ENCODE data around the gene KIF20A.
A peak's percentile ranks its signal among the peaks of the same experiment; 100 is the strongest.
"Not testable (repeated sequence)": the region's sequence is repeated elsewhere in the genome, so short reads cannot be mapped to it uniquely, and the experiment has no call there.

The KIF20A gene

DNA sequence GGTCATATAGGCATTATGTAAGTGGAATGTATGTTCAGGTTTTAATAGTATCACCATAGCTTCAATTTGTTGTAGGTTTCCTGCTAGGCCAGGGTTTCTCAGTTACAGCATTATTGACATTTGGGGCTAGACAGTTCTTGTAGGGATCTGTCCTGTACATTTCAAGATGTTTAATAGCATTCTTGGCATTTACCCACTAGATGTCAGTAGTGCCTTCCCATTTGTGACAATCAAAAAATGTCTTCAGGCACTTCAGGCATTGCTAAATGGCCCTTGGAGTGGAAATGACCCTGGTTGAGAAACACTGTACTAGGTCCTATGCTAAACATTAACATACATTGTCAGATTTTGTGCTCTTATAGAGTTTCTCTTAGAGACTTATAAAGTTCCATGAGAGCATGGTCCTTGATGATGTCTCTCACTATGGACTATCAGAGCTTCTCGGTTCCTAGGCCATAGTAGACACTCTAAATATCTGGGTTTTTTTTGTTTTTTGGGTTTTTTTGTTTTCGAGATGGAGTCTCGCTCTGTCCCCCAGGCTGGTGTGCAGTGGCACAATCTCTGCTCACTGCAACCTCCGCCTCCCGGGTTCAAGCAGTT, 1.4 kb downstream of the KIF20A start:
- 88% methylated on average over 4 of the region's 5 CpGs for WGBS (ENCODE audit: insufficient coverage)
- ChIA-PET CTCF (interaction anchor here (0.6 to 12.8 kb wide), 15 partner anchors 8 to 324 kb away, joined by 3 to 113 read pairs (median 5); partner anchors contain the start of gene KDM3B), POLR2A (interaction anchor here (0.6 to 0.7 kb wide), 2 partner anchors 31 to 285 kb away, joined by 3 to 4 read pairs; partner anchors contain the start of gene EGR1)
- DNase-seq, result peak; percentile 80 to 88 (median 86)
- Histone ChIP-seq H3K36me3 (ENCODE audit: control insufficient read depth in 4 of 4, insufficient read depth in 4 of 4, low read length in 3 of 4) (peaks cover 15 to 51% (median 36%) of the 10 kb centered on the region in 4 experiments), H3K27ac (ENCODE audit: insufficient read depth in 1 of 2, low read depth in 1 of 2, low read length in 2 of 2, poor library complexity in 1 of 2, severe bottlenecking in 2 of 2) (no peak overlapping the region), H3K4me1 (ENCODE audit: control extremely low read depth in 1 of 4, control insufficient read depth in 4 of 4, insufficient read depth in 4 of 4, low read length in 3 of 4) (peaks cover 16 to 28% (median 21%) of the 10 kb centered on the region in 4 experiments), H3K4me3 (ENCODE audit: control insufficient read depth in 1 of 7, extremely low read depth in 1 of 7, insufficient read depth in 4 of 7, low read depth in 2 of 7, low read length in 6 of 7) (peak overlapping the region in 4 of 7 experiments; percentile 90 to 99 (median 98)), H3K27me3 (replicated peaks in 2 of 5; ENCODE audit: control insufficient read depth in 4 of 5, insufficient read depth in 5 of 5, low read length in 4 of 5) (no peaks in the 10 kb centered on the region), H3K9me3 (ENCODE audit: control extremely low read depth in 1 of 5, control insufficient read depth in 4 of 5, insufficient read depth in 2 of 5, low read depth in 1 of 5, low read length in 4 of 5) (no peaks in the 10 kb centered on the region)

DNA sequence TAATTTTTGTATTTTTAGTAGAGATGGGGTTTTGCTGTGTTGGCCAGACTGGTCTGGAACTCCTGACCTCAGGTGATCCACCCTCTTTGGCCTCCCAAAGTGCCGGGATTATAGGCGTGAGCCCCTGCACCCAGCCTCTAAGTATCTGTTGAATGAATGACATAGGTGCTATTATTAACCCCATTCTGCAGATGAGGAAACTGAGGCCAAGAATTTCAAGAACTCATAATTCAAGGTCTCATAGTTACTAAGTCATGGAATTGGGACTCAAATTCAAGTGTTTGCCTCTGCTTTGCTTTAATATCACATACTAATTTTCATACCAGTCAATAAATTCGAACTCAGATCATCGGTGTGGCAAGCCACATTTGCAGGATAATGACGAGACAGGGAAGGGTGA, 1.9 kb downstream of the KIF20A start:
- Histone ChIP-seq H3K4me1 (ENCODE audit: control extremely low read depth in 1 of 4, control insufficient read depth in 4 of 4, insufficient read depth in 4 of 4, low read length in 3 of 4) (peaks cover 17 to 34% (median 25%) of the 10 kb centered on the region in 4 experiments), H3K4me3 (ENCODE audit: control insufficient read depth in 1 of 7, extremely low read depth in 1 of 7, insufficient read depth in 4 of 7, low read depth in 2 of 7, low read length in 6 of 7) (no peak overlapping the region), H3K36me3 (ENCODE audit: control insufficient read depth in 4 of 4, insufficient read depth in 4 of 4, low read length in 3 of 4) (peaks cover 16 to 53% (median 40%) of the 10 kb centered on the region in 4 experiments), H3K27me3 (replicated peaks in 2 of 5; ENCODE audit: control insufficient read depth in 4 of 5, insufficient read depth in 5 of 5, low read length in 4 of 5) (no peaks in the 10 kb centered on the region), H3K9me3 (ENCODE audit: control extremely low read depth in 1 of 5, control insufficient read depth in 4 of 5, insufficient read depth in 2 of 5, low read depth in 1 of 5, low read length in 4 of 5) (no peaks in the 10 kb centered on the region), H3K27ac (ENCODE audit: insufficient read depth in 1 of 2, low read depth in 1 of 2, low read length in 2 of 2, poor library complexity in 1 of 2, severe bottlenecking in 2 of 2) (no peak overlapping the region)
- POLR2A ChIA-PET, result interaction anchor here (0.7 kb wide), 1 partner anchor 31 kb away, joined by 3 read pairs; no protein-coding TSS in a partner anchor
- CTCF ChIA-PET, result interaction anchor here (0.8 to 12.8 kb wide), 8 partner anchors 18 to 324 kb away, joined by 3 to 113 read pairs (median 5); partner anchors contain the start of gene KDM3B
- 93% methylated on average over 3 of the region's 5 CpGs for WGBS (ENCODE audit: insufficient coverage)
- no peak for DNase-seq

DNA sequence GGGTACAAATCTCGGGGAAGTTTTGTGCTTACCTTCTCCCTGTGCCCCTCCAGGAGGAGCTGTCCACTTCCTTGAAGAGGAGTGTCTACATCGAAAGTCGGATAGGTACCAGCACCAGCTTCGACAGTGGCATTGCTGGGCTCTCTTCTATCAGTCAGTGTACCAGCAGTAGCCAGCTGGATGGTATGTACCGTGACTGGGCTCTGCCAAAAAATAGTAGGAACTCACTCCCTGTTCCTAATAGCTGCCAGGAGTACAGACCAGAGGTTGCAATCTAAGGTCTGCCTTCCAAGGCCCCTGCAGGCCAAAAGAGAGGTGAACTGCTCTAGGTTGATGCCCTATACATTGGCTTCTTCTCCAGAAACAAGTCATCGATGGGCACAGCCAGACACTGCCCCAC, 3.9 kb downstream of the KIF20A start:
- DNase-seq, result no peak
- no peak overlapping the region for H3K4me3 ChIP-seq (ENCODE audit: control insufficient read depth in 1 of 7, extremely low read depth in 1 of 7, insufficient read depth in 4 of 7, low read depth in 2 of 7, low read length in 6 of 7)
- H3K9me3 ChIP-seq (ENCODE audit: control extremely low read depth in 1 of 5, control insufficient read depth in 4 of 5, insufficient read depth in 2 of 5, low read depth in 1 of 5, low read length in 4 of 5), result no peaks in the 10 kb centered on the region
- 97% methylated on average over 5 of the region's 6 CpGs for WGBS (ENCODE audit: insufficient coverage)
- H3K36me3 ChIP-seq (ENCODE audit: control insufficient read depth in 4 of 4, insufficient read depth in 4 of 4, low read length in 3 of 4), result peaks cover 18 to 69% (median 46%) of the 10 kb centered on the region in 4 experiments
- ChIA-PET POLR2A (no interaction called here), CTCF (interaction anchor here (1.2 to 12.8 kb wide), 3 partner anchors 34 to 99 kb away, joined by 3 to 113 read pairs (median 5); no protein-coding TSS in a partner anchor)
- H3K27me3 ChIP-seq (replicated peaks in 2 of 5; ENCODE audit: control insufficient read depth in 4 of 5, insufficient read depth in 5 of 5, low read length in 4 of 5), result no peaks in the 10 kb centered on the region
- H3K4me1 ChIP-seq (ENCODE audit: control extremely low read depth in 1 of 4, control insufficient read depth in 4 of 4, insufficient read depth in 4 of 4, low read length in 3 of 4), result peaks cover 12 to 28% (median 20%) of the 10 kb centered on the region in 4 experiments
- no peak overlapping the region for H3K27ac ChIP-seq (ENCODE audit: insufficient read depth in 1 of 2, low read depth in 1 of 2, low read length in 2 of 2, poor library complexity in 1 of 2, severe bottlenecking in 2 of 2)

DNA sequence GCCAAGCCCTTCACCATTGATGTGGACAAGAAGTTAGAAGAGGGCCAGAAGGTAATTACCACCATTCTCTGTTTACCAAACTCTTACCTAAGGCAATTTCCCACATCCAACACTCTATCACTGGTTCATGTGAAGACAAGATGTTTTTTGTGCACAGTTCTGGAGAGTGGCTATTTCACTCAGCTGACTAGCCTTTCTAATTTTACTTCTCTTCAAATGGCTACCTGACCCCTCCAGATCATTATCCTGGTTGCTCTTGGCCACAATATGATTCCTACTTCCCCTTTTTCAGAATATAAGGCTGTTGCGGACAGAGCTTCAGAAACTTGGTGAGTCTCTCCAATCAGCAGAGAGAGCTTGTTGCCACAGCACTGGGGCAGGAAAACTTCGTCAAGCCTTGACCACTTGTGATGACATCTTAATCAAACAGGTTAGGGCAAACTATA, 7.1 kb downstream of the KIF20A start:
- peaks cover 26 to 89% (median 65%) of the 10 kb centered on the region in 4 experiments for H3K36me3 ChIP-seq (ENCODE audit: control insufficient read depth in 4 of 4, insufficient read depth in 4 of 4, low read length in 3 of 4)
- ChIA-PET CTCF (interaction anchor here (1.0 to 12.8 kb wide), 11 partner anchors 10 to 96 kb away, joined by 3 to 113 read pairs (median 4); no protein-coding TSS in a partner anchor), POLR2A (interaction anchor here (0.6 kb wide), 1 partner anchor 97 kb away, joined by 3 read pairs; no protein-coding TSS in a partner anchor)

DNA sequence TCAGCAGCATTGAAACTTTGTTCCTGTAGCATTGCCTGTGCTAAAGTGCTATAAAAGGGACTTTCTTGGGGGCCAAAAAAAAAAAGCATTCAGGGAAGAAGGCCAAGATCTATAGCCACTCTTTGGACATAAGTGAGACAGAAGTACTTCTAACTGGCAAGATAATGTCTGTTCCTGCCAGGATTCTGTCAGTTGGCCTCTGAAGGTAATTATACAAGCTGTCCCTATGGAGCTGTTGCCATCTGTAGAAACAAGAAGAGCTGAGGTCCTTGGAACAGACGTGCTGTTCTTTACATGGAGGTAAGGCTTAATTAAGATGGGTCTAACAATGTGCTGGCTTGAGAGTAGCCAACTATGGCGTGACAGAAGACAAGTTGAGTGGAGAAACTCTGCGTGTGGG, 9.7 kb downstream of the KIF20A start:
- peaks cover 27 to 87% (median 64%) of the 10 kb centered on the region in 4 experiments for H3K36me3 ChIP-seq (ENCODE audit: control insufficient read depth in 4 of 4, insufficient read depth in 4 of 4, low read length in 3 of 4)
- WGBS (ENCODE audit: insufficient coverage), result 100% methylated on average over 3 of the region's 3 CpGs
- ChIA-PET POLR2A (interaction anchor here (0.7 kb wide), 2 partner anchors 10 to 16 kb away, joined by 3 to 4 read pairs; no protein-coding TSS in a partner anchor), CTCF (interaction anchor here (0.7 to 12.8 kb wide), 8 partner anchors 9 to 165 kb away, joined by 3 to 113 read pairs (median 3); partner anchors contain the start of gene KIF20A)
- no peak overlapping the region for H3K4me3 ChIP-seq (ENCODE audit: control insufficient read depth in 1 of 7, extremely low read depth in 1 of 7, insufficient read depth in 4 of 7, low read depth in 2 of 7, low read length in 6 of 7)
- H3K4me1 ChIP-seq (ENCODE audit: control extremely low read depth in 1 of 4, control insufficient read depth in 4 of 4, insufficient read depth in 4 of 4, low read length in 3 of 4), result peaks cover 0 to 11% (median 9%) of the 10 kb centered on the region in 4 experiments
- H3K9me3 ChIP-seq (ENCODE audit: control extremely low read depth in 1 of 5, control insufficient read depth in 4 of 5, insufficient read depth in 2 of 5, low read depth in 1 of 5, low read length in 4 of 5), result no peaks in the 10 kb centered on the region
- H3K27ac ChIP-seq (ENCODE audit: insufficient read depth in 1 of 2, low read depth in 1 of 2, low read length in 2 of 2, poor library complexity in 1 of 2, severe bottlenecking in 2 of 2), result peak overlapping the region in 1 of 2 experiments; percentile 40
- DNase-seq, result no peak
- no peaks in the 10 kb centered on the region for H3K27me3 ChIP-seq (replicated peaks in 2 of 5; ENCODE audit: control insufficient read depth in 4 of 5, insufficient read depth in 5 of 5, low read length in 4 of 5)

More for the DNA sequence above, 7.1 kb downstream of the KIF20A start:
- H3K4me1 ChIP-seq (ENCODE audit: control extremely low read depth in 1 of 4, control insufficient read depth in 4 of 4, insufficient read depth in 4 of 4, low read length in 3 of 4), result peaks cover 0 to 11% (median 9%) of the 10 kb centered on the region in 4 experiments
- no peaks in the 10 kb centered on the region for H3K9me3 ChIP-seq (ENCODE audit: control extremely low read depth in 1 of 5, control insufficient read depth in 4 of 5, insufficient read depth in 2 of 5, low read depth in 1 of 5, low read length in 4 of 5)
- peak; percentile 14 to 56 (median 49) for DNase-seq
- no peak overlapping the region for H3K4me3 ChIP-seq (ENCODE audit: control insufficient read depth in 1 of 7, extremely low read depth in 1 of 7, insufficient read depth in 4 of 7, low read depth in 2 of 7, low read length in 6 of 7)
- no peaks in the 10 kb centered on the region for H3K27me3 ChIP-seq (replicated peaks in 2 of 5; ENCODE audit: control insufficient read depth in 4 of 5, insufficient read depth in 5 of 5, low read length in 4 of 5)
- peak overlapping the region in 1 of 2 experiments; percentile 28 for H3K27ac ChIP-seq (ENCODE audit: insufficient read depth in 1 of 2, low read depth in 1 of 2, low read length in 2 of 2, poor library complexity in 1 of 2, severe bottlenecking in 2 of 2)
- WGBS (ENCODE audit: insufficient coverage), result 44% methylated on average over 1 of the region's 2 CpGs

DNA sequence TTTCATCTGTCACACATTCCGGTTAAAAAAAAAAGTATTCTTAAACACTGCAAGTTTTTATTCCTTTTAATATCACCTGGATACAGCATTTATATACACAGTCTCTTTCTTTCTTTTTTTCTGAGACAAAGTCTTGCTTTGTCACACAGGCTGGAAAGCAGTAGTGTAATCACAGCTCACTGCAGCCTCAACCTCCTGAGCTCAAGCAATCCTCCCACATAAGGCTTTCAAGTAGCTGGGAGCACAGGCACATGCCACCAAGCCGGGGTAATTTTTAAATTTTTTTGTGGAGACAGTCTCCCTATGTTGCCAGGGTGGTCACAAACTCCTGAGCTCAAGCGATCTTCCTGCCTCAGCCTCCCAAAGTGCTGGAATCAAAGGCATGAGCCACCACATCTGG, 13.9 kb downstream of the KIF20A start:
- CTCF ChIA-PET, result no interaction called here
- peaks cover 17 to 73% (median 43%) of the 10 kb centered on the region in 4 experiments for H3K36me3 ChIP-seq (ENCODE audit: control insufficient read depth in 4 of 4, insufficient read depth in 4 of 4, low read length in 3 of 4)
- H3K9me3 ChIP-seq (ENCODE audit: control extremely low read depth in 1 of 5, control insufficient read depth in 4 of 5, insufficient read depth in 2 of 5, low read depth in 1 of 5, low read length in 4 of 5), result no peaks in the 10 kb centered on the region
- no peak for DNase-seq
- no peaks in the 10 kb centered on the region for H3K27me3 ChIP-seq (replicated peaks in 2 of 5; ENCODE audit: control insufficient read depth in 4 of 5, insufficient read depth in 5 of 5, low read length in 4 of 5)
- no peak overlapping the region for H3K4me3 ChIP-seq (ENCODE audit: control insufficient read depth in 1 of 7, extremely low read depth in 1 of 7, insufficient read depth in 4 of 7, low read depth in 2 of 7, low read length in 6 of 7)
- no peak overlapping the region for H3K27ac ChIP-seq (ENCODE audit: insufficient read depth in 1 of 2, low read depth in 1 of 2, low read length in 2 of 2, poor library complexity in 1 of 2, severe bottlenecking in 2 of 2)
- 100% methylated on average over 3 of the region's 3 CpGs for WGBS (ENCODE audit: insufficient coverage)
- H3K4me1 ChIP-seq (ENCODE audit: control extremely low read depth in 1 of 4, control insufficient read depth in 4 of 4, insufficient read depth in 4 of 4, low read length in 3 of 4), result no peaks in the 10 kb centered on the region
- POLR2A ChIA-PET, result no interaction called here

DNA sequence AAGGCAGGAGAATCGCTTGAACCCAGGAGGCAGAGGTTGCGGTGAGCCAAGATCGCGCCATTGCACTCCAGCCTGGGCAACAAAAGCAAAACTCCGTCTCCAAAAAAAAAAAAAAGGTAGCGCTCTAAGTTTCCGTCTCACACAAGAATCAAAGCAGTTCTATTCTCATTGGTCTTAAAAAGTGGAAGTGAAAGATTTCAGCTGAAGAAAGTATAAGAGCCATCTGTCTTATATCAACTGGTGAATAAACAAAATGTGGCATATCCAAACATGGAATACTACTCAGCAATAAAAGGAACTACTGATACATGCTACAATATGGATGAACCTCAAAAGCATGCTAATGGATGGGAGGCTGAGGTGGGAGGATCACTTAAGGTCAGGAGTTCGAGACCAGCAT, 14.9 kb downstream of the KIF20A start:
- CTCF ChIA-PET, result interaction anchor here (2.0 kb wide), 1 partner anchor 29 kb away, joined by 6 read pairs; no protein-coding TSS in a partner anchor
- 100% methylated on average over 2 of the region's 8 CpGs for WGBS (ENCODE audit: insufficient coverage)
- H3K9me3 ChIP-seq (ENCODE audit: control extremely low read depth in 1 of 5, control insufficient read depth in 4 of 5, insufficient read depth in 2 of 5, low read depth in 1 of 5, low read length in 4 of 5); H3K27ac ChIP-seq (ENCODE audit: insufficient read depth in 1 of 2, low read depth in 1 of 2, low read length in 2 of 2, poor library complexity in 1 of 2, severe bottlenecking in 2 of 2); H3K4me3 ChIP-seq (ENCODE audit: control insufficient read depth in 1 of 7, extremely low read depth in 1 of 7, insufficient read depth in 4 of 7, low read depth in 2 of 7, low read length in 6 of 7); H3K27me3 ChIP-seq (replicated peaks in 2 of 5; ENCODE audit: control insufficient read depth in 4 of 5, insufficient read depth in 5 of 5, low read length in 4 of 5); POLR2A ChIA-PET; H3K4me1 ChIP-seq (ENCODE audit: control extremely low read depth in 1 of 4, control insufficient read depth in 4 of 4, insufficient read depth in 4 of 4, low read length in 3 of 4); DNase-seq: not testable (repeated sequence)
- peaks cover 15 to 73% (median 41%) of the 10 kb centered on the region in 4 experiments for H3K36me3 ChIP-seq (ENCODE audit: control insufficient read depth in 4 of 4, insufficient read depth in 4 of 4, low read length in 3 of 4)

Data from common myeloid progenitor, CD34-positive (primary cell).